GM19372 (cell line): Measurements from ENCODE around the gene NEUROD2.
A peak's percentile ranks its signal among the peaks of the same experiment; 100 is the strongest.

ENCODE experiments used
- ATAC-seq: cut with Tn5 transposase; IDR thresholded peaks from one replicate; pipeline ENCODE4 v1.9.1; 2021; ENCODE audit warnings: mild to moderate bottlenecking, low read depth, moderate library complexity; ENCODE audit not compliant: unreplicated experiment

NEUROD2 gene

GRCh38 chr17:39621523-39622379 is 14.0 kb upstream of the NEUROD2 start:
- peak; percentile 58 for ATAC-seq

- no peak for ATAC-seq
Observed at GRCh38 chr17:39619786-39620101, 12.0 kb upstream of the NEUROD2 start.

GRCh38 chr17:39618956-39619785 is 11.5 kb upstream of the NEUROD2 start:
- no peak for ATAC-seq

GRCh38 chr17:39618246-39618913 is 10.7 kb upstream of the NEUROD2 start:
- ATAC-seq: no peak

- no peak for ATAC-seq
Observed at GRCh38 chr17:39617446-39618245, 9.9 kb upstream of the NEUROD2 start.

- no peak for ATAC-seq
Observed at GRCh38 chr17:39617100-39617445, 9.4 kb upstream of the NEUROD2 start.

GRCh38 chr17:39615434-39615833 is 7.7 kb upstream of the NEUROD2 start:
- ATAC-seq: no peak

- ATAC-seq: no peak
Observed at GRCh38 chr17:39614545-39615157, 6.9 kb upstream of the NEUROD2 start.

- no peak for ATAC-seq
Observed at GRCh38 chr17:39612935-39613464, 5.3 kb upstream of the NEUROD2 start.

- ATAC-seq: no peak
Observed at GRCh38 chr17:39612291-39612894, 4.7 kb upstream of the NEUROD2 start.

- no peak for ATAC-seq
Observed at GRCh38 chr17:39611401-39612112, 3.8 kb upstream of the NEUROD2 start.

- no peak for ATAC-seq
Observed at GRCh38 chr17:39609416-39610025, 1.8 kb upstream of the NEUROD2 start.

GRCh38 chr17:39608142-39608981 is 642 bp upstream of the NEUROD2 start:
- no peak for ATAC-seq

GRCh38 chr17:39607057-39607850 is 466 bp downstream of the NEUROD2 start:
- no peak for ATAC-seq

GRCh38 chr17:39606434-39607056 is 1.2 kb downstream of the NEUROD2 start:
- ATAC-seq: no peak
